LHCN-M2 (cell line): ENCODE measurements around the gene DBET. TPM values are rescaled to one million over a fixed set of nuclear protein-coding genes. Genes with fewer than 3 reads are reported as not detected.
"Not testable (repeated sequence)": the region's sequence is repeated elsewhere in the genome, so short reads cannot be mapped to it uniquely, and the experiment has no call there.

Source experiments
- DNase-seq: peaks from one replicate; pipeline ENCODE4 v3.0.0-alpha.2; 2012; ENCODE audit warnings: low read depth
- polyA plus RNA-seq: library from polyadenylated mRNA; unstranded; fragments of >200 nt; gene quantifications from one replicate; pipeline ENCODE4 v1.2.1, GENCODE V29; 2012; ENCODE audit warnings: missing spikeins
- total RNA-seq: library from RNA; depleted of rRNA; stranded (reverse); fragments of >200 nt; gene quantifications from 2 replicates; pipeline ENCODE4 v1.2.3, GENCODE V29; 2014; rRNA removed

The DBET gene
- not detected in 2 replicates for total RNA-seq
- polyA plus RNA-seq = not detected

GRCh38 chr4:190064342-190064741 lies at the start of gene DBET:
TSS of gene DBET (plus strand) at chr4:190064502.
- not testable (repeated sequence) for DNase-seq

GRCh38 chr4:190014771-190015537 lies 49.3 kb upstream of the DBET start:
- no peak for DNase-seq

GRCh38 chr4:190015538-190016368 lies 48.5 kb upstream of the DBET start:
- DNase-seq = no peak

GRCh38 chr4:190016369-190017289 lies 47.7 kb upstream of the DBET start:
- DNase-seq = no peak

GRCh38 chr4:190017357-190018200 lies 46.7 kb upstream of the DBET start:
- DNase-seq = no peak

GRCh38 chr4:190018201-190018920 lies 45.9 kb upstream of the DBET start:
- DNase-seq = no peak

GRCh38 chr4:190019023-190019858 lies 45.1 kb upstream of the DBET start:
- DNase-seq = no peak

- not testable (repeated sequence) for DNase-seq
Measured at GRCh38 chr4:190019859-190020463, 44.3 kb upstream of the DBET start.

GRCh38 chr4:190020790-190021717 lies 43.2 kb upstream of the DBET start:
- DNase-seq = no peak

GRCh38 chr4:190021973-190022372 lies 42.3 kb upstream of the DBET start:
- not testable (repeated sequence) for DNase-seq

- DNase-seq = not testable (repeated sequence)
Measured at GRCh38 chr4:190022614-190023281, 41.6 kb upstream of the DBET start.

- DNase-seq = not testable (repeated sequence)
Measured at GRCh38 chr4:190027156-190027555, 37.1 kb upstream of the DBET start, which contains the start of gene FRG2. TSS of gene FRG2 (minus strand) at chr4:190027256. CDS start at chr4:190027204, 52 bp downstream.

- DNase-seq = not testable (repeated sequence)
Measured at GRCh38 chr4:190031264-190031663, 33.0 kb upstream of the DBET start.

GRCh38 chr4:190037704-190038388 lies 26.5 kb upstream of the DBET start:
- DNase-seq = not testable (repeated sequence)

GRCh38 chr4:190040873-190041272 lies 23.4 kb upstream of the DBET start:
- not testable (repeated sequence) for DNase-seq

GRCh38 chr4:190047627-190048026 lies 16.7 kb upstream of the DBET start:
- DNase-seq = not testable (repeated sequence)
